SK-N-MC (cell line): Measurements from ENCODE around the gene PRKN.
"Not testable (repeated sequence)": the region's sequence is repeated elsewhere in the genome, so short reads cannot be mapped to it uniquely, and the experiment has no call there.

Experiments
- DNase-seq: peaks from one replicate; pipeline ENCODE4 v3.0.0-alpha.2; 2011; ENCODE audit warnings: low read depth, low spot score
- H3K27ac ChIP-seq: fragments of 200-600 bp; sonication (generic); 2 replicates; pipeline ENCODE4 v1.5.1; 2016; ENCODE audit warnings: mixed run types
- H3K36me3 ChIP-seq: fragments of 200-600 bp; sonication (generic); 2 replicates; pipeline ENCODE4 v1.6.1; 2017; ENCODE audit warnings: antibody characterized with exemption, low read length, mixed read lengths; ENCODE audit not compliant: insufficient read depth
- H3K4me3 ChIP-seq: fragments of 200-600 bp; sonication (generic); 2 replicates; pipeline ENCODE4 v1.5.1; 2016
- H3K9ac ChIP-seq: fragments of 200-600 bp; sonication (generic); 2 replicates; pipeline ENCODE4 v1.8.0; 2017; ENCODE audit warnings: mixed run types, mixed read lengths; ENCODE audit not compliant: insufficient read length
- H3K9me3 ChIP-seq: fragments of 200-600 bp; sonication (generic); 2 replicates; pipeline ENCODE4 v1.6.1; 2017; ENCODE audit warnings: low read depth, mild to moderate bottlenecking, antibody characterized with exemption, low read length, moderate library complexity, mixed read lengths
- EZH2 ChIP-seq: fragments of 200-600 bp; sonication (generic); IDR thresholded peaks from one replicate; pipeline ENCODE4 v1.6.1; 2017; ENCODE audit warnings: antibody characterized with exemption
- FOXP2 ChIP-seq: optimal IDR thresholded peaks from 2 replicates; pipeline ENCODE3; 2011; ENCODE audit warnings: mild to moderate bottlenecking, moderate library complexity; ENCODE audit not compliant: insufficient read depth; ENCODE audit errors: extremely low read length, control extremely low read depth
- POLR2AphosphoS5 ChIP-seq: IDR thresholded peaks from 2 replicates; pipeline ENCODE4 v1.6.1; 2012; ENCODE audit warnings: mild to moderate bottlenecking, low read depth, low read length, borderline replicate concordance

Gene PRKN

GRCh38 chr6:162404951-162405350 is 322.6 kb downstream of the PRKN start:
- TF ChIP-seq EZH2 (no peak), FOXP2 (no peak), POLR2AphosphoS5 (no peak)

GRCh38 chr6:162403031-162403430 is 324.5 kb downstream of the PRKN start:
- Histone ChIP-seq H3K4me3 (no peak overlapping the region), H3K9me3 (no peaks in the 10 kb centered on the region), H3K9ac (no peak overlapping the region), H3K27ac (no peak overlapping the region), H3K36me3 (no peaks in the 10 kb centered on the region)
- DNase-seq = no peak
- TF ChIP-seq EZH2 = no peak
- TF ChIP-seq POLR2AphosphoS5 = no peak
- no peak for TF ChIP-seq FOXP2

More at GRCh38 chr6:162404951-162405350, 322.6 kb downstream of the PRKN start:
- Histone ChIP-seq H3K4me3 (no peak overlapping the region), H3K9me3 (no peaks in the 10 kb centered on the region), H3K9ac (no peak overlapping the region), H3K27ac (no peak overlapping the region), H3K36me3 (no peaks in the 10 kb centered on the region)
- no peak for DNase-seq

- H3K4me3 ChIP-seq = no peak overlapping the region
- no peaks in the 10 kb centered on the region for H3K36me3 ChIP-seq
- no peak for DNase-seq
- H3K27ac ChIP-seq = no peak overlapping the region
- no peaks in the 10 kb centered on the region for H3K9me3 ChIP-seq
- H3K9ac ChIP-seq = no peak overlapping the region
- TF ChIP-seq POLR2AphosphoS5 (no peak), FOXP2 (no peak), EZH2 (no peak)
Measured at GRCh38 chr6:162395181-162395580, 332.4 kb downstream of the PRKN start.

GRCh38 chr6:162390961-162391811 is 336.4 kb downstream of the PRKN start:
- H3K9ac ChIP-seq, H3K4me3 ChIP-seq, H3K36me3 ChIP-seq, H3K27ac ChIP-seq, H3K9me3 ChIP-seq, DNase-seq: not testable (repeated sequence)

GRCh38 chr6:162389343-162390085 is 338.1 kb downstream of the PRKN start:
- TF ChIP-seq FOXP2 (no peak), EZH2 (no peak), POLR2AphosphoS5 (no peak)
- H3K9me3 ChIP-seq = no peaks in the 10 kb centered on the region
- DNase-seq = no peak
- H3K27ac ChIP-seq = no peak overlapping the region
- no peak overlapping the region for H3K4me3 ChIP-seq
- no peak overlapping the region for H3K9ac ChIP-seq
- no peaks in the 10 kb centered on the region for H3K36me3 ChIP-seq

GRCh38 chr6:162388383-162388777 is 339.2 kb downstream of the PRKN start:
- Histone ChIP-seq H3K27ac (no peak overlapping the region), H3K9ac (no peak overlapping the region), H3K4me3 (no peak overlapping the region), H3K9me3 (no peaks in the 10 kb centered on the region), H3K36me3 (no peaks in the 10 kb centered on the region)
- TF ChIP-seq FOXP2 = no peak
- TF ChIP-seq EZH2 = no peak
- no peak for TF ChIP-seq POLR2AphosphoS5
- no peak for DNase-seq

GRCh38 chr6:162387718-162388382 is 339.7 kb downstream of the PRKN start:
- H3K9ac ChIP-seq = no peak overlapping the region
- H3K4me3 ChIP-seq = no peak overlapping the region
- TF ChIP-seq FOXP2 (no peak), POLR2AphosphoS5 (no peak), EZH2 (no peak)
- DNase-seq = no peak
- no peak overlapping the region for H3K27ac ChIP-seq
- no peaks in the 10 kb centered on the region for H3K36me3 ChIP-seq
- no peaks in the 10 kb centered on the region for H3K9me3 ChIP-seq

- Histone ChIP-seq H3K9ac (no peak overlapping the region), H3K27ac (no peak overlapping the region), H3K36me3 (no peaks in the 10 kb centered on the region), H3K9me3 (no peaks in the 10 kb centered on the region), H3K4me3 (no peak overlapping the region)
- TF ChIP-seq EZH2 (no peak), FOXP2 (no peak), POLR2AphosphoS5 (no peak)
- no peak for DNase-seq
Measured at GRCh38 chr6:162385980-162386379, 341.6 kb downstream of the PRKN start.
